HepG2 (cell line): ENCODE measurements around the gene MED22. TPM values are rescaled to one million over a fixed set of nuclear protein-coding genes. Genes with fewer than 3 reads are reported as not detected.

Experiments
- ELF1 ChIP-seq: sonication (generic); formaldehyde crosslinking; IDR thresholded peaks from 2 replicates; pipeline ENCODE4 v1.4.0; 2020; ENCODE audit warnings: missing genetic modification reagents
- FOXP1 ChIP-seq, 2 experiments: fragments of 450-650 bp in 1 of 2; IDR thresholded peaks; 2 replicates each; pipeline ENCODE4 v1.6.1; 2017 to 2018; ENCODE audit warnings: antibody characterized with exemption in 1 of 2
- HDAC2 ChIP-seq: sonication (generic); formaldehyde crosslinking; IDR thresholded peaks from 2 replicates; pipeline ENCODE4 v1.4.0; 2020; ENCODE audit warnings: missing genetic modification reagents
- KAT7 ChIP-seq: IDR thresholded peaks from 2 replicates; pipeline ENCODE4 v1.6.1; 2018; ENCODE audit warnings: borderline replicate concordance, missing compliant biosample characterization
- KDM2A ChIP-seq: sonication (generic); formaldehyde crosslinking; IDR thresholded peaks from 2 replicates; pipeline ENCODE4 v1.4.0; 2020; ENCODE audit warnings: low read depth, missing genetic modification reagents, borderline replicate concordance
- KLF13 ChIP-seq: sonication (generic); formaldehyde crosslinking; IDR thresholded peaks from 2 replicates; pipeline ENCODE4 v1.4.0; 2020; ENCODE audit warnings: mild to moderate bottlenecking, missing genetic modification reagents
- LCORL ChIP-seq, 2 experiments: fragments of 450-650 bp in 1 of 2; sonication (generic) in 1 of 2; formaldehyde crosslinking in 1 of 2; IDR thresholded peaks; 2 replicates each; pipeline versions ENCODE4 v1.5.0 to v1.6.1; 2017 to 2020; ENCODE audit warnings: antibody characterized with exemption in 1 of 2, missing genetic modification reagents in 1 of 2
- PHF21A ChIP-seq: sonication (generic); formaldehyde crosslinking; IDR thresholded peaks from 2 replicates; pipeline ENCODE4 v1.5.0; 2020; ENCODE audit warnings: mild to moderate bottlenecking, missing genetic modification reagents
- PHF8 ChIP-seq: sonication (generic); formaldehyde crosslinking; IDR thresholded peaks from 2 replicates; pipeline ENCODE4 v1.5.0; 2020; ENCODE audit warnings: missing genetic modification reagents
- PITX1 ChIP-seq: sonication (generic); formaldehyde crosslinking; IDR thresholded peaks from 2 replicates; pipeline ENCODE4 v1.5.1; 2020; ENCODE audit warnings: mild to moderate bottlenecking, missing genetic modification reagents
- RBFOX2 ChIP-seq: fragments of 200-400 bp; formaldehyde crosslinking; IDR thresholded peaks from 2 replicates; pipeline ENCODE4 v1.6.1; 2017; ENCODE audit warnings: low read depth, mild to moderate bottlenecking, low read length
- SAFB2 ChIP-seq: sonication (generic); formaldehyde crosslinking; IDR thresholded peaks from 2 replicates; pipeline ENCODE4 v1.5.1; 2020; ENCODE audit warnings: missing genetic modification reagents, low read depth, mild to moderate bottlenecking, borderline replicate concordance
- SP4 ChIP-seq: sonication (generic); formaldehyde crosslinking; IDR thresholded peaks from 2 replicates; pipeline ENCODE4 v1.8.1; 2023; ENCODE audit warnings: mild to moderate bottlenecking, missing genetic modification reagents
- SRY ChIP-seq: sonication (generic); formaldehyde crosslinking; IDR thresholded peaks from 2 replicates; pipeline ENCODE4 v1.8.0; 2022; ENCODE audit warnings: mild to moderate bottlenecking, missing genetic modification reagents
- ZNF678 ChIP-seq: sonication (generic); formaldehyde crosslinking; IDR thresholded peaks from 2 replicates; pipeline ENCODE4 v1.4.0; 2020; ENCODE audit warnings: mild to moderate bottlenecking, missing genetic modification reagents
- ZNF883 ChIP-seq: sonication (generic); formaldehyde crosslinking; IDR thresholded peaks from 2 replicates; pipeline ENCODE4 v1.5.1; 2020; ENCODE audit warnings: mild to moderate bottlenecking, missing genetic modification reagents; ENCODE audit errors: not compliant biosample characterization
- polyA plus RNA-seq, 8 experiments: library from polyadenylated mRNA; depleted of rRNA in 3 of 8; stranded (reverse) in 7 of 8; unstranded in 1 of 8; fragments of >200 nt; fragmentation: Illumina TruSeq in 4 of 8; extraction: Trizol in 4 of 8; gene quantifications; 2 replicates each; pipeline versions ENCODE4 v1.2.1 to v1.2.3, GENCODE V29; 2011 to 2016; ENCODE audit warnings: low read depth in 4 of 8, missing spikeins in 1 of 8, mixed read lengths in 1 of 8; ENCODE audit not compliant: insufficient read depth in 1 of 8
- total RNA-seq, 5 experiments: library from RNA; depleted of rRNA; stranded (reverse); fragments of >200 nt; fragmentation: Illumina TruSeq; extraction: Trizol; gene quantifications; 2 replicates each; pipeline ENCODE4 v1.2.3, GENCODE V29; 2016; ENCODE audit warnings: low read depth in 1 of 5
- TF ChIP-seq, protein P1 (sequence below): sonication (generic); formaldehyde crosslinking; IDR thresholded peaks from 2 replicates; pipeline ENCODE4 v1.4.0; 2020; ENCODE audit warnings: missing genetic modification reagents, borderline replicate concordance
- TF ChIP-seq, protein P2 (sequence below): sonication (generic); formaldehyde crosslinking; IDR thresholded peaks from 2 replicates; pipeline ENCODE4 v1.4.0; 2020; ENCODE audit warnings: missing genetic modification reagents
- TF ChIP-seq, protein P3 (sequence below): IDR thresholded peaks from 2 replicates; pipeline ENCODE4 v1.6.1; 2012; ENCODE audit warnings: inconsistent platforms
- TF ChIP-seq, protein P4 (sequence below): sonication (generic); formaldehyde crosslinking; IDR thresholded peaks from 2 replicates; pipeline ENCODE4 v1.5.1; 2020; ENCODE audit warnings: mild to moderate bottlenecking, moderate library complexity, missing genetic modification reagents
- TF ChIP-seq, protein P5 (sequence below): sonication (generic); formaldehyde crosslinking; IDR thresholded peaks from 2 replicates; pipeline ENCODE4 v1.4.0; 2020; ENCODE audit warnings: missing genetic modification reagents

MED22 gene
- total and polyA plus RNA-seq, 2 of the 13 experiments (the other 11 are each of a cell fraction or from before 2014, with no cell fraction given): 15.8 to 22.1 TPM

DNA sequence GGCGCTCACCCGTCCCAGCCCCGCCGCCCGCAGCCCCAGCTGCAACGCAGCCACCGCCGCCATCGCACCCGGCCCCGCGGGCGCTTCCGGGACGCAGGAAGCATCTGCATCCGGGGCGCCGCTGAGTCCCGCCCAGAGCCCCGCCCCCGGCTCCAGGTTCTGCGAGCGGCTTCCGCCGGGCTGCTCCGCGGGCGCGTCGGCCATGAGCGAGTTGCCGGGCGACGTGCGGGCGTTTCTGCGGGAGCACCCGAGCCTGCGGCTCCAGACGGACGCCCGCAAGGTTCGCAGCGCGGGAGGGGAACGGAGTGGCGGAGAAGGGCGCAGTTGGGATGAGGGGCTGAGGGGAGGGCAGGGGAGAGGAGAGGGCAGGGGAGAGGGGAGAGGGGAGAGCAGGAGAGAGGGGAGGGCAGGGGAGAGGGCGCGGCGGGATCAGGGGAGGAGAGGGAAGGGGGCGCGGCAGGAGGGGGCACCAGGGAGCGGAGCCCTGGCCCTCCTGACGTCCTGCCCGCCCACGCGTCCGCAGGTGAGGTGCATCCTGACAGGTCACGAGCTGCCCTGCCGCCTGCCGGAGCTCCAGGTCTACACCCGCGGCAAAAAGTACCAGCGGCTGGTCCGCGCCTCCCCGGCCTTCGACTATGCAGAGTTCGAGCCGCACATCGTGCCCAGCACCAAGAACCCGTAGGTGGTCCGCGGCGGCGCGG, 8.6 kb upstream of the MED22 start, which contains the start of the genes SURF1 and SURF2 (continued):
- peak; percentile 51 for TF ChIP-seq KDM2A
- TF ChIP-seq, protein P1, sequence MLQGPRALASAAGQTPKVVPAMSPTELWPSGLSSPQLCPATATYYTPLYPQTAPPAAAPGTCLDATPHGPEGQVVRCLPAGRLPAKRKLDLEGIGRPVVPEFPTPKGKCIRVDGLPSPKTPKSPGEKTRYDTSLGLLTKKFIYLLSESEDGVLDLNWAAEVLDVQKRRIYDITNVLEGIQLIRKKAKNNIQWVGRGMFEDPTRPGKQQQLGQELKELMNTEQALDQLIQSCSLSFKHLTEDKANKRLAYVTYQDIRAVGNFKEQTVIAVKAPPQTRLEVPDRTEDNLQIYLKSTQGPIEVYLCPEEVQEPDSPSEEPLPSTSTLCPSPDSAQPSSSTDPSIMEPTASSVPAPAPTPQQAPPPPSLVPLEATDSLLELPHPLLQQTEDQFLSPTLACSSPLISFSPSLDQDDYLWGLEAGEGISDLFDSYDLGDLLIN (CRISPR knock-in tag): no peak
- TF ChIP-seq ELF1 (CRISPR knock-in tag): peak; percentile 55
- no peak for TF ChIP-seq LCORL (IDR thresholded peaks at IDR 0.05)
- peak; percentile 47; the same call in 1 of the 2 replicates for TF ChIP-seq LCORL (CRISPR knock-in tag; IDR thresholded peaks at IDR 0.05)
- no peak for TF ChIP-seq FOXP1 (IDR thresholded peaks at IDR 0.05)
- no peak for TF ChIP-seq FOXP1 (CRISPR knock-in tag; IDR thresholded peaks at IDR 0.05)
- TF ChIP-seq SRY (CRISPR knock-in tag): no peak
- no peak for TF ChIP-seq KLF13
- TF ChIP-seq, protein P2, sequence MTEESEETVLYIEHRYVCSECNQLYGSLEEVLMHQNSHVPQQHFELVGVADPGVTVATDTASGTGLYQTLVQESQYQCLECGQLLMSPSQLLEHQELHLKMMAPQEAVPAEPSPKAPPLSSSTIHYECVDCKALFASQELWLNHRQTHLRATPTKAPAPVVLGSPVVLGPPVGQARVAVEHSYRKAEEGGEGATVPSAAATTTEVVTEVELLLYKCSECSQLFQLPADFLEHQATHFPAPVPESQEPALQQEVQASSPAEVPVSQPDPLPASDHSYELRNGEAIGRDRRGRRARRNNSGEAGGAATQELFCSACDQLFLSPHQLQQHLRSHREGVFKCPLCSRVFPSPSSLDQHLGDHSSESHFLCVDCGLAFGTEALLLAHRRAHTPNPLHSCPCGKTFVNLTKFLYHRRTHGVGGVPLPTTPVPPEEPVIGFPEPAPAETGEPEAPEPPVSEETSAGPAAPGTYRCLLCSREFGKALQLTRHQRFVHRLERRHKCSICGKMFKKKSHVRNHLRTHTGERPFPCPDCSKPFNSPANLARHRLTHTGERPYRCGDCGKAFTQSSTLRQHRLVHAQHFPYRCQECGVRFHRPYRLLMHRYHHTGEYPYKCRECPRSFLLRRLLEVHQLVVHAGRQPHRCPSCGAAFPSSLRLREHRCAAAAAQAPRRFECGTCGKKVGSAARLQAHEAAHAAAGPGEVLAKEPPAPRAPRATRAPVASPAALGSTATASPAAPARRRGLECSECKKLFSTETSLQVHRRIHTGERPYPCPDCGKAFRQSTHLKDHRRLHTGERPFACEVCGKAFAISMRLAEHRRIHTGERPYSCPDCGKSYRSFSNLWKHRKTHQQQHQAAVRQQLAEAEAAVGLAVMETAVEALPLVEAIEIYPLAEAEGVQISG (CRISPR knock-in tag): peak; percentile 58; the same call in 1 of the 2 replicates
- TF ChIP-seq SAFB2 (CRISPR knock-in tag): peak; percentile 53; the same call in 1 of the 2 replicates
- 0 out of 2 replicates have a peak, but pooled peaks have one; percentile 32 for TF ChIP-seq PHF21A
- 0 out of 2 replicates have a peak, but pooled peaks have one; percentile 65 for TF ChIP-seq KAT7
- TF ChIP-seq, protein P3, sequence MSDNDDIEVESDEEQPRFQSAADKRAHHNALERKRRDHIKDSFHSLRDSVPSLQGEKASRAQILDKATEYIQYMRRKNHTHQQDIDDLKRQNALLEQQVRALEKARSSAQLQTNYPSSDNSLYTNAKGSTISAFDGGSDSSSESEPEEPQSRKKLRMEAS: peak; percentile 48; the same call in 1 of the 2 replicates
- TF ChIP-seq, protein P4, sequence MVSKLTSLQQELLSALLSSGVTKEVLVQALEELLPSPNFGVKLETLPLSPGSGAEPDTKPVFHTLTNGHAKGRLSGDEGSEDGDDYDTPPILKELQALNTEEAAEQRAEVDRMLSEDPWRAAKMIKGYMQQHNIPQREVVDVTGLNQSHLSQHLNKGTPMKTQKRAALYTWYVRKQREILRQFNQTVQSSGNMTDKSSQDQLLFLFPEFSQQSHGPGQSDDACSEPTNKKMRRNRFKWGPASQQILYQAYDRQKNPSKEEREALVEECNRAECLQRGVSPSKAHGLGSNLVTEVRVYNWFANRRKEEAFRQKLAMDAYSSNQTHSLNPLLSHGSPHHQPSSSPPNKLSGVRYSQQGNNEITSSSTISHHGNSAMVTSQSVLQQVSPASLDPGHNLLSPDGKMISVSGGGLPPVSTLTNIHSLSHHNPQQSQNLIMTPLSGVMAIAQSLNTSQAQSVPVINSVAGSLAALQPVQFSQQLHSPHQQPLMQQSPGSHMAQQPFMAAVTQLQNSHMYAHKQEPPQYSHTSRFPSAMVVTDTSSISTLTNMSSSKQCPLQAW: peak; percentile 35; the same call in 1 of the 2 replicates
- TF ChIP-seq RBFOX2: peak; percentile 83
- peak; percentile 62 for TF ChIP-seq ZNF883 (CRISPR knock-in tag)
- TF ChIP-seq, protein P5, sequence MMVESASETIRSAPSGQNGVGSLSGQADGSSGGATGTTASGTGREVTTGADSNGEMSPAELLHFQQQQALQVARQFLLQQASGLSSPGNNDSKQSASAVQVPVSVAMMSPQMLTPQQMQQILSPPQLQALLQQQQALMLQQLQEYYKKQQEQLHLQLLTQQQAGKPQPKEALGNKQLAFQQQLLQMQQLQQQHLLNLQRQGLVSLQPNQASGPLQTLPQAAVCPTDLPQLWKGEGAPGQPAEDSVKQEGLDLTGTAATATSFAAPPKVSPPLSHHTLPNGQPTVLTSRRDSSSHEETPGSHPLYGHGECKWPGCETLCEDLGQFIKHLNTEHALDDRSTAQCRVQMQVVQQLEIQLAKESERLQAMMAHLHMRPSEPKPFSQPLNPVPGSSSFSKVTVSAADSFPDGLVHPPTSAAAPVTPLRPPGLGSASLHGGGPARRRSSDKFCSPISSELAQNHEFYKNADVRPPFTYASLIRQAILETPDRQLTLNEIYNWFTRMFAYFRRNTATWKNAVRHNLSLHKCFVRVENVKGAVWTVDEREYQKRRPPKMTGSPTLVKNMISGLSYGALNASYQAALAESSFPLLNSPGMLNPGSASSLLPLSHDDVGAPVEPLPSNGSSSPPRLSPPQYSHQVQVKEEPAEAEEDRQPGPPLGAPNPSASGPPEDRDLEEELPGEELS (CRISPR knock-in tag): no peak
- TF ChIP-seq ZNF678 (CRISPR knock-in tag): peak; percentile 69; the same call in 1 of the 2 replicates
- TF ChIP-seq PITX1 (CRISPR knock-in tag): no peak
- peak; percentile 63 for TF ChIP-seq PHF8 (CRISPR knock-in tag)
- peak; percentile 7; the same call in 1 of the 2 replicates for TF ChIP-seq HDAC2 (CRISPR knock-in tag)
- peak; percentile 32; the same call in 1 of the 2 replicates for TF ChIP-seq SP4
